Suprapubic skin (tissue), 3 donors: Measurements from ENCODE around the gene PLA2G4C.

Experiments used
- CTCF ChIP-seq, 2 donors: fragments of 200-600 bp in 1 of 2; fragments of 450-650 bp in 1 of 2; sonication (generic) in 1 of 2; IDR thresholded peaks; one replicate each; pipeline ENCODE4 v1.5.1; 2016 to 2019; ENCODE audit warnings: antibody characterized with exemption in 2 of 2, mild to moderate bottlenecking in 1 of 2, moderate library complexity in 1 of 2
- POLR2AphosphoS5 ChIP-seq, 3 donors: sonication (generic); formaldehyde crosslinking; IDR thresholded peaks; one replicate each; pipeline ENCODE4 v1.6.1; 2017; ENCODE audit warnings: antibody characterized with exemption in 3 of 3

- TF ChIP-seq CTCF (IDR thresholded peaks at IDR 0.05) (no peak), POLR2AphosphoS5 (IDR thresholded peaks at IDR 0.05) (no peak)
Measured at GRCh38 chr19:48023518-48023917, 87.1 kb downstream of the PLA2G4C start.
